ENCODE data around the gene ZCCHC7. TPM values are rescaled to one million over a fixed set of nuclear protein-coding genes. Genes with fewer than 3 reads are reported as not detected.

ZCCHC7 gene
- total and polyA plus RNA-seq, 4 donors = 3.3 to 9.7 (median 7.6) TPM

GRCh38 chr9:37127018-37127417 is 6.6 kb downstream of the ZCCHC7 start (continued):
- TF ChIP-seq RAD21 (IDR thresholded peaks at IDR 0.05) (no peak), REST (IDR thresholded peaks at IDR 0.05) (no peak), GABPA (IDR thresholded peaks at IDR 0.05 in 1 of 2, conservative IDR thresholded peaks at IDR 0.05 in 1 of 2) (no peak)

- H3K4me1 ChIP-seq (ENCODE audit: control insufficient read depth in 4 of 4, insufficient read depth in 4 of 4, low read length in 3 of 4) = no peaks in the 10 kb centered on the region
- H3K27me3 ChIP-seq (ENCODE audit: control insufficient read depth in 4 of 4, insufficient read depth in 4 of 4, low read length in 3 of 4) = no peaks in the 10 kb centered on the region
- H3K9me3 ChIP-seq (ENCODE audit: control insufficient read depth in 4 of 4, low read length in 3 of 4) = no peaks in the 10 kb centered on the region
- 94% methylated on average over 3 of the region's 3 CpGs for WGBS
- peaks cover 0 to 19% (median 11%) of the 10 kb centered on the region in 4 donors for H3K36me3 ChIP-seq (ENCODE audit: control insufficient read depth in 4 of 4, insufficient read depth in 3 of 4, low read depth in 1 of 4, low read length in 3 of 4)
- no peak for DNase-seq (ENCODE audit: low spot score)
- no peak overlapping the region for H3K9ac ChIP-seq (ENCODE audit: low read depth in 1 of 2, low read length in 2 of 2)
- no peak overlapping the region for H3K27ac ChIP-seq (ENCODE audit: low read depth in 1 of 2, low read length in 2 of 2)
- no peak for TF ChIP-seq TAF1 (conservative IDR thresholded peaks at IDR 0.05)
- no peak for TF ChIP-seq MAX (IDR thresholded peaks at IDR 0.05)
- no peak for TF ChIP-seq REST (IDR thresholded peaks at IDR 0.05)
- TF ChIP-seq ATF3 (IDR thresholded peaks at IDR 0.05) = no peak
- TF ChIP-seq SP1 (IDR thresholded peaks at IDR 0.05) = no peak
- TF ChIP-seq FOXA1 (IDR thresholded peaks at IDR 0.05) = no peak
- TF ChIP-seq GABPA (IDR thresholded peaks at IDR 0.05 in 1 of 2, conservative IDR thresholded peaks at IDR 0.05 in 1 of 2) = no peak
- no peak for TF ChIP-seq HNF4A (conservative IDR thresholded peaks at IDR 0.05)
- TF ChIP-seq EGR1 (IDR thresholded peaks at IDR 0.05; ENCODE audit: low read depth in 2 of 2) = no peak
- no peak for TF ChIP-seq RXRA (IDR thresholded peaks at IDR 0.05)
- no peak for TF ChIP-seq JUND (IDR thresholded peaks at IDR 0.05)
- TF ChIP-seq RAD21 (IDR thresholded peaks at IDR 0.05) = no peak
- no peak for TF ChIP-seq FOXA2 (IDR thresholded peaks at IDR 0.05)
- no peak overlapping the region for H3K4me3 ChIP-seq (ENCODE audit: low read depth in 1 of 3, low read length in 3 of 3)
Measured at GRCh38 chr9:37128051-37128450, 7.7 kb downstream of the ZCCHC7 start.

- Histone ChIP-seq H3K36me3 (ENCODE audit: control insufficient read depth in 4 of 4, insufficient read depth in 3 of 4, low read depth in 1 of 4, low read length in 3 of 4) (peaks cover 0 to 4% (median 2%) of the 10 kb centered on the region in 4 donors), H3K4me1 (ENCODE audit: control insufficient read depth in 4 of 4, insufficient read depth in 4 of 4, low read length in 3 of 4) (no peaks in the 10 kb centered on the region), H3K9me3 (ENCODE audit: control insufficient read depth in 4 of 4, low read length in 3 of 4) (no peaks in the 10 kb centered on the region), H3K27me3 (ENCODE audit: control insufficient read depth in 4 of 4, insufficient read depth in 4 of 4, low read length in 3 of 4) (no peaks in the 10 kb centered on the region), H3K9ac (ENCODE audit: low read depth in 1 of 2, low read length in 2 of 2) (no peak overlapping the region), H3K27ac (ENCODE audit: low read depth in 1 of 2, low read length in 2 of 2) (no peak overlapping the region), H3K4me3 (ENCODE audit: low read depth in 1 of 3, low read length in 3 of 3) (no peak overlapping the region)
- 96% methylated on average over 1 of the region's 1 CpG for WGBS
- no peak for DNase-seq (ENCODE audit: low spot score)
- TF ChIP-seq YY1 (IDR thresholded peaks at IDR 0.05) (no peak), FOXA1 (IDR thresholded peaks at IDR 0.05) (no peak), RAD21 (IDR thresholded peaks at IDR 0.05) (no peak), NR2F2 (IDR thresholded peaks at IDR 0.05) (no peak), REST (IDR thresholded peaks at IDR 0.05) (no peak), ATF3 (IDR thresholded peaks at IDR 0.05) (no peak), MAX (IDR thresholded peaks at IDR 0.05) (no peak), FOXA2 (IDR thresholded peaks at IDR 0.05) (no peak), EGR1 (IDR thresholded peaks at IDR 0.05; ENCODE audit: low read depth in 2 of 2) (no peak), GABPA (IDR thresholded peaks at IDR 0.05 in 1 of 2, conservative IDR thresholded peaks at IDR 0.05 in 1 of 2) (no peak), TAF1 (conservative IDR thresholded peaks at IDR 0.05) (no peak), HNF4G (IDR thresholded peaks at IDR 0.05) (no peak), HNF4A (conservative IDR thresholded peaks at IDR 0.05) (no peak), JUND (IDR thresholded peaks at IDR 0.05) (no peak)
Measured at GRCh38 chr9:37134166-37134565, 13.8 kb downstream of the ZCCHC7 start.
